GM18909 (cell line): Measurements from ENCODE around the gene CES3.

Experiments used
- ATAC-seq: cut with Tn5 transposase; IDR thresholded peaks from one replicate; pipeline ENCODE4 v1.9.1; 2021; ENCODE audit warnings: mild to moderate bottlenecking; ENCODE audit not compliant: unreplicated experiment, poor library complexity

The CES3 gene

DNA sequence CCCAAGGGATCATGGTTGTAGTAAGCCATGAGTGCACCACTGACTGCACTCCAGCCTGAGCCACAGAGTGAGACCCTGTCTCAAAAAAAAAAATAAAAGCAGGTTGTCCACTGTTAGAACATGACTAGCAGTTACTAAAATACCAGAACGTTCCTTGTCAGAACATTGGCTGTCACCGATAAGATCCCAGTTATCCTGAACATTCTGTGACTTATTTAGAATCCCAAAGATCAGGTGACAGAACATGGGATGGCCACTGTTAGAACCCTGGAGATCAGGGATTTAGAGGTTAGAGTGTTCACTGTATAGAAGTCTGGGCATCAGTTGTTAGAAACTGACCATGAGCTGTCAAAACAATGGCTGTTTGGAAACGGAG is 35.9 kb downstream of the CES3 start:
- no peak for ATAC-seq

GRCh38 chr16:67000384-67001351 is 39.6 kb downstream of the CES3 start:
- ATAC-seq, result peak; percentile 43

DNA sequence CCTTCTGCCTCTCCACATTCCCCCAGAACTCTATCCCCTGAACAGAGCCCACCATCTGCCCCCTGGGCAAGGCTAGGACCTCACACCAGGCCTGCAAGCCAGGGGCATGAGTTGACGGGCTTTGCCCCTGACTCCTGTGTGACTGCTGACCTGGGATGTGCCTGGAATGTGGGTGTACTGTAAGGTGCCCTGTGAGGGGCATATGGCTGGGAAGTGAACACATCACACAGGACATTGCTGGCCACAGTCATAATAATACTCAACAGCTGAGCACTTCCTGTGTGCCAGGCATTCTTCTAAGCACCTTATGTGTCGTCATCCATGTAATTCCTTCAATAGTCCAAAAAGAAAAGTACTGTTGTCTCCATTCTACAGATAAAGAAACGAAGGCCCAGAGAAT is 40.7 kb downstream of the CES3 start:
- ATAC-seq, result no peak

- no peak for ATAC-seq
These were observed 46.0 kb downstream of the CES3 start for GRCh38 chr16:67006930-67007658.

- no peak for ATAC-seq
These were observed 48.1 kb downstream of the CES3 start for GRCh38 chr16:67009158-67009557.

GRCh38 chr16:67011274-67011673 is 50.2 kb downstream of the CES3 start:
- no peak for ATAC-seq

GRCh38 chr16:67013233-67013822 is 52.3 kb downstream of the CES3 start:
- ATAC-seq, result no peak

DNA sequence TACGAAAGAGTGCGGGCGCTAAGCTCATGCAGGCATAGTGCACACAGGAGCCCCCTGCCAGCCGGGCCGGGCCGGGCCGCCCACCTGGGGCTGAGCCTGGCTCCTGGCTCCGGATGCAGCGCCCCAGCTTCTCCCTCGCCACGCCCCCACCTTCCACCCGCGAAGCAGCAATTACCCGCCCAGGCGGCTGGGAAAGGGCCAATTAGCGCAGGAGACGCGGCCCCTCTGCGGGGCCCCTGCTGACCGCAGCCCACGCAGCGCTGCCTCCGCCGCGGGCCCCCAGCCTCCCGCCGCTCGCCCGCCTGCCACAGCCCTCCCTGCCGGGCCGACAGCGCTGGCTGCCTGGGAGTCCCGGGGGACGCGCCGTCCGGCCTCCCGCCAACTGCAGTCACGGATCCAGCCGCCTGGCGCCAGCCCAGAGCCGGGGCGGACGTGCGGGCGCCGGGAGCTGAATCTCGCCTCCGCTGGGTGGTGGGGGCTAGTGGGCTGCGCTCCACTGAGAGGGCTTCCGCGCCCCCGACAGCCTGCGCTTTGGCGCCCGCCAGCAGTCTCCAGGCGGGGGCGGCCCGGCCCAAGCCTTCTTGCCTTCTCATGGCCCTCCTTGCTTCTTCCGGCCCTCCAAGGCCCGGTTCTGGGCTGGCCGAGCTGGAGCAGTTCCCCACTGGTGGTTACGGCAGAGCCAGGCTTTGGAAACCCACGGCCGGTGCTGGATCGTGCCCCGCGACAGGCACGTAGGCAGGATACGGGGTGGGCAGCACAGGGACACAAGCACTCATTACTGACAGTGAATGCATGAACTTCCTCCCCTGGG is 53.0 kb downstream of the CES3 start:
- peak; percentile 49 for ATAC-seq

DNA sequence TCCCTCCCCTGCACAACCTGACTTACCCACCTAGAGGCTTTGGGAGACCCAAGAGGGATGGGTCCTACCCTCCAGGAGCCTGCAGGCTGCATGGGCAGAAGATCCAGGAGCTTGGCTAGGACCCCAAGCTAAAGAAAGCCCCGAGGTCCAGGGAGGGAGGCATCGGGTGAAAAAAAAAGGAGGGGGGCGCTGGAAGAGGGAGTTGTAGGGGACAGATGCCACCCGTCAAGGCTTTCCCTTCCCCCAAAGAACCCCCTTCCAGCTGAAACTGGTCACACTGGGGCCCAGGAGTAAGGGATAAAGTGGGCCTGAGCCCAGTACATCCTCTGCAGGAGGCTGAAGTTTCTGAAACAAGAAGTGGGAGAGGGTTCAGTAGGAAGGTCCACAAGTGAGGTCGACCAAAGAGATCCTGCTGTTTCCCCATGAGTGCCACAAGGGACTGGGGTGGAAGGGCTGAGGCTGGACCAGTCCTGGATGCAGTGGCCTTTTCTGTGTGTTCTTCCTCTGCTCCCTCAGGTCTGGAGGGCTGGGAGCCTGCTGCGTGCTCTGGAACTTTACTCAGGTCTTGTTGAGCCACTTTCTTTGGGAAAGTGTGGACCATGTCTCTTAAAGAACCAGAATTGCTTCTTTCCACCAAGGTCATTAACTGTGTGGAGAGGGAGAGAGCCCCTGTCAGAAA is 53.7 kb downstream of the CES3 start:
- ATAC-seq, result no peak

DNA sequence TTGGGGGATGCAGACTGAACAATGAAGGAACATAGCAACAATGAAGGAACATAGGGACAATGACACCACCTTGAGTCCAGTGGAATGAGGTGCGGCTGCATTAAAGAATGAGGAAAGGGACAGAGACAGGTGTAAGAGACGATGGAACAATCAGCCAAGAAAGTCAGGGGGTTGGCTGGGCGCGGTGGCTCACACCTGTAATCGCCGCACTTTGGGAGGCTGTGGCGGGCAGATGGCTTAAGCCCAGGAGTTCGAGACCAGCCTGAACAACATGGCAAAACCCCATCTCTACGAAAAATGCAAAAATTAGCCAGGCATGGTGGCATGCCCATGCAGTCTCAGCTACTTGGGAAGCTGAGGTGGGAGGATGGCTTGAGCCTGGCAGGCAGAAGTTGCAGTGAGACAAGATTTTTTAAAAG is 54.3 kb downstream of the CES3 start:
- ATAC-seq, result no peak

- ATAC-seq, result no peak
These were observed 55.1 kb downstream of the CES3 start for GRCh38 chr16:67016143-67016542.

- ATAC-seq, result no peak
These were observed 55.8 kb downstream of the CES3 start for GRCh38 chr16:67016681-67017420.

GRCh38 chr16:67017421-67017750 is 56.3 kb downstream of the CES3 start:
- ATAC-seq, result no peak

DNA sequence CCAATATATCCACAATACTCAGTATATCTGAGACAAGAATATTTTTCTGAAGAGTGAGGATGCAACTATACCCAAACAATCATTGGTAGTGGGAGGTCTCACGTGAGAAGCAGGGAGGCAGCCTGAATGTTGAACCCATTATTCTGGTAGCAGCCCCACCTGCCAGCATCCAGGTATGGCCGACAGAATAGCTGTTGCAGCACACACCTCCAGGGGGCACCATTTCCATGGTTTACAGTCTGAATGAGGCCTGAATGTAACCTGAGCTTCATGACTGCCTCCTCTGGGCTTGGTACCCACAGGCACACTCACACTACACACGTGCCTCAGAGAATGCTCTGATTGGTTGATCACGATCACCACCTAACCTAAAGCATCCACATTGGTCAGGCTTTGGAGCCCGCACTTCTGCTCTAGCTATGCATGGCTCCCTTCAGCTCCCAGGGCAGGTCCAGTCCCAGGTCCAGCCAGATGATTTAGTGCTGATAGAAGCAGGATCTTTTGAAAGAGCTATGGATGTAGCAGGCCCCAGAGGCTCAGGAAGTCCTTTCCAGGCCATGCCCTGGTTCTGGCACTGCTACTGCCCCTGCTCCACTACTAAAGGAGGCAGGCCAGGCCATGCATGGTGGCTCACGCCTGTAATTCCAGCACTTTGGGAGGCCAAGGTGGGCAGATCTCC is 56.9 kb downstream of the CES3 start:
- ATAC-seq, result peak; percentile 90

DNA sequence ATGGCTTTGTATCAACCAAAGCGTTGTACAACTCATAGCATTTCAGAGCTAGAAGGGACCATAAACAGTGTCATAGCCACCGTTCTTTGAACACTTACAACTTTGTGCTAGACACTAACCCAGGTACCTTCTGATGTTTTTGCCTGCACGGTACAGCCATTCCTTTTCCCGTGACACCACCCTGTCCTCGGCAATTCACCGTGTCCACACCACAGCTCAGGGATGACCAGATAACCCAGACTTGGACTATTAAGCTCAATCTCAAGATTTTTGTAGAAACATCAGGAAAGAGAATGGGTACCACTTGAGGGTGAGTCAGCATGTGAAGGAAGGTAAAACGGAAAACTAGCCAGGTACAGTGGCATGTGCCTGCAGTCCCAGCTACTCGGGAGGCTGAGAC is 58.1 kb downstream of the CES3 start:
- no peak for ATAC-seq

DNA sequence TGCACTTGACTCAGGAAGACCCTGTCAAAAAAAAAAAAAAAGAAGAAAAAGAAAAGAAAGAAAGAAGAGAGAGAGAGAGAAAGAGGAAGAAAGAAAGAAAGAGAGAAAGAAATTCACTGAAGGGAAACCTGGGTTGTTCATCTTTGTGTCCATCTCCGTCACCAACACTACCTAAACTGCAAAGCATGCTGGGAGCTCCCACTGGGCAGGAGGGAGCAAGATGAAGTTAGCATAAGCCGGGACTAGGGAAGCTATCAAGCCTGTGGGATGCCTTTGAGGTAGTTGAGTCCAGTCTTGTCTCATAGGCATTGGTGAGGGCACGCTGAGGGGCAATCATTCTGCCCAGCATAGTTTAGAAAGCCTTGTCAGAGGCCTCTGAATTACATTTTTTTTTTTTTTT is 60.3 kb downstream of the CES3 start:
- ATAC-seq, result no peak

DNA sequence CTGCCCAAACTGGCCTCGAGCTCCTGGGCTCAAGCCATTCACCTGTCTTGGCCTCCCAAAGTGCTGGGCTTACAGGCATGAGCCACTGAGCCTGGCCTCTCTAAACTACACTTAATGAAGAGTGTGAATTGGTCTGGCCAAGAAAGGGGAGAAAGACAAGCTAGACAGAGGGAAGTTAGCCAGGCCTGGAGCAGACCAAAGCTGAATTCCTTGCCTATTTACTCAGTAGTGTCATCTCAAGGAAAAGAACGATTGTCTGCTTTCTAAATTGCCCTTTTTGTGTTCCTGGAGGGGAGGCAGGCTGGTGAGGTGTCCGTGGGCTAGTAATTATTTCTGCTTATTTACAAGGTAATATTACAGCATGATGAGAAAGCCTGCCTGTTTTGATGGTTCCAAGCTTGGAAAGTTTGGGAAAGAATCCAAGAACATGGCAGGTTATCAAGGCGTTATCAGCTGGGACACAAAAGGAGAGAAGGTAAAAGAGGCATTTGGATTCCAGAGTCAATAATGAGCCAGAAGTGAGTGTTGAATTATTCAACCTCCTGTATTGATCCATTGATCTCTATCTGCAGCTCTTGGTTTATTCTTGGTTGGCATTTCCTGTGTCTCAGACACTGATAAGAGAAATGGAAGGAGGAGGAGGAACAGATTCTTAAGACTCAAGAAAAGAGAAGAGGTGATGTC is 61.6 kb downstream of the CES3 start:
- ATAC-seq, result no peak

- no peak for ATAC-seq
These were observed 62.6 kb downstream of the CES3 start for GRCh38 chr16:67023689-67024088.
